Hepatocyte (in vitro differentiated cells): ENCODE measurements around the gene CMTM4. TPM values are rescaled to one million over a fixed set of nuclear protein-coding genes. Genes with fewer than 3 reads are reported as not detected.

Experiments
- DNase-seq: peaks from one replicate; pipeline ENCODE4 v3.0.0-alpha.2; 2016; ENCODE audit warnings: low spot score
- H2AFZ ChIP-seq: fragments of 200-600 bp; sonication (generic); 2 replicates; pipeline ENCODE4 v1.6.0; 2016; ENCODE audit warnings: antibody characterized with exemption, mild to moderate bottlenecking
- H3K27ac ChIP-seq: fragments of 200-600 bp; sonication (generic); 2 replicates; pipeline ENCODE4 v1.5.1; 2016; ENCODE audit warnings: mild to moderate bottlenecking
- H3K27me3 ChIP-seq: fragments of 200-600 bp; sonication (generic); 2 replicates; pipeline ENCODE4 v1.6.1; 2016
- H3K36me3 ChIP-seq: fragments of 200-600 bp; sonication (generic); replicated peaks from 2 replicates; pipeline ENCODE4 v1.5.1; 2016; ENCODE audit warnings: low read depth; ENCODE audit not compliant: insufficient read depth
- H3K4me1 ChIP-seq: fragments of 200-600 bp; sonication (generic); 2 replicates; pipeline ENCODE4 v1.5.1; 2016; ENCODE audit warnings: mild to moderate bottlenecking, moderate library complexity; ENCODE audit not compliant: insufficient read depth
- H3K4me2 ChIP-seq: fragments of 200-600 bp; sonication (generic); 2 replicates; pipeline ENCODE4 v1.6.0; 2016
- H3K4me3 ChIP-seq: fragments of 200-600 bp; sonication (generic); 2 replicates; pipeline ENCODE4 v1.5.1; 2016; ENCODE audit warnings: mild to moderate bottlenecking
- H3K79me2 ChIP-seq: fragments of 200-600 bp; sonication (generic); 2 replicates; pipeline ENCODE4 v1.6.0; 2017; ENCODE audit warnings: mild to moderate bottlenecking
- H3K9me2 ChIP-seq: fragments of 200-600 bp; sonication (generic); replicated peaks from 2 replicates; pipeline ENCODE4 v1.6.0; 2017; ENCODE audit warnings: mild to moderate bottlenecking; ENCODE audit not compliant: insufficient read depth
- H3K9me3 ChIP-seq: fragments of 200-600 bp; sonication (generic); 2 replicates; pipeline ENCODE4 v1.5.1; 2016; ENCODE audit warnings: low read depth, mild to moderate bottlenecking
- H4K20me1 ChIP-seq: fragments of 200-600 bp; sonication (generic); 2 replicates; pipeline ENCODE4 v1.6.0; 2016; ENCODE audit warnings: mild to moderate bottlenecking; ENCODE audit not compliant: insufficient read depth, poor library complexity, severe bottlenecking
- EZH2 ChIP-seq: fragments of 200-600 bp; sonication (generic); IDR thresholded peaks from 2 replicates; pipeline ENCODE4 v1.6.1; 2016; ENCODE audit warnings: antibody characterized with exemption, mild to moderate bottlenecking, borderline replicate concordance
- EZH2phosphoT487 ChIP-seq: fragments of 200-600 bp; sonication (generic); IDR thresholded peaks from one replicate; pipeline ENCODE4 v1.6.1; 2018; ENCODE audit warnings: antibody characterized with exemption, mild to moderate bottlenecking, low read depth, moderate library complexity; ENCODE audit not compliant: unreplicated experiment, severe bottlenecking
- WGBS: methylation state at CpG from one replicate; pipeline ENCODE4 v1.1.6; 2016; ENCODE audit warnings: low lambda C conversion rate; ENCODE audit errors: missing lambda C conversion rate; 5-methylcytosine and 5-hydroxymethylcytosine counted together
- polyA plus RNA-seq: library from polyadenylated mRNA; unstranded; fragments of >200 nt; fragmentation: Nextera tagmentation; extraction: Ambion mirVana; gene quantifications from 2 replicates; pipeline ENCODE4 v1.2.1, GENCODE V29; 2016
- total RNA-seq: library from RNA; depleted of rRNA; stranded (reverse); fragments of >200 nt; gene quantifications from 2 replicates; pipeline ENCODE4 v1.2.3, GENCODE V29; 2014
- TF ChIP-seq, protein P1 (sequence below): fragments of 200-600 bp; sonication (generic); IDR thresholded peaks from 2 replicates; pipeline ENCODE4 v1.5.1; 2016; ENCODE audit warnings: antibody characterized with exemption, mild to moderate bottlenecking; ENCODE audit not compliant: poor library complexity

The CMTM4 gene
- total and polyA plus RNA-seq, 2 experiments from 2014 or later: 19.2 to 77.9 TPM

DNA sequence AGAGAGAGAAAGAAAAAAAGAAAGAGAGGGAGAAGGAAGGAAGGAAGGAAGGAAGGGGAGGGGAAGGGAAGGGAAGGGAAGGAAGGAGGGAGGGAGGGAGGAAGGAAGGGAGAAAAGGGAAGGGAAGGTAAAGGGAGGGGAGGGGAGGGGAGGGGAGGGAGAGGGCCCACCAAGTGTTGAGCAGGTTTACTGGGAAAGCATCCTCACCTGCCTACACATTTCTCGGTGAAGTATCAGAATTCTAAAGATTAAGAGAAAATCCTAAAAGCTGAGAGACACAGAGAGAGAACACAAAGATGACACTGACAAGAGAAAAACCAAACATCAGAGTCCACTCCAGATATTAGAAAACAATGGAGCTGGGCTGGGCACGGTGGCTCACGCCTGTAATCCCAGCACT lies 104.3 kb downstream of the CMTM4 start:
- no peak overlapping the region for H3K4me3 ChIP-seq
- DNase-seq: no peak
- H3K9me3 ChIP-seq: no peaks in the 10 kb centered on the region
- TF ChIP-seq EZH2phosphoT487: no peak
- TF ChIP-seq, protein P1, sequence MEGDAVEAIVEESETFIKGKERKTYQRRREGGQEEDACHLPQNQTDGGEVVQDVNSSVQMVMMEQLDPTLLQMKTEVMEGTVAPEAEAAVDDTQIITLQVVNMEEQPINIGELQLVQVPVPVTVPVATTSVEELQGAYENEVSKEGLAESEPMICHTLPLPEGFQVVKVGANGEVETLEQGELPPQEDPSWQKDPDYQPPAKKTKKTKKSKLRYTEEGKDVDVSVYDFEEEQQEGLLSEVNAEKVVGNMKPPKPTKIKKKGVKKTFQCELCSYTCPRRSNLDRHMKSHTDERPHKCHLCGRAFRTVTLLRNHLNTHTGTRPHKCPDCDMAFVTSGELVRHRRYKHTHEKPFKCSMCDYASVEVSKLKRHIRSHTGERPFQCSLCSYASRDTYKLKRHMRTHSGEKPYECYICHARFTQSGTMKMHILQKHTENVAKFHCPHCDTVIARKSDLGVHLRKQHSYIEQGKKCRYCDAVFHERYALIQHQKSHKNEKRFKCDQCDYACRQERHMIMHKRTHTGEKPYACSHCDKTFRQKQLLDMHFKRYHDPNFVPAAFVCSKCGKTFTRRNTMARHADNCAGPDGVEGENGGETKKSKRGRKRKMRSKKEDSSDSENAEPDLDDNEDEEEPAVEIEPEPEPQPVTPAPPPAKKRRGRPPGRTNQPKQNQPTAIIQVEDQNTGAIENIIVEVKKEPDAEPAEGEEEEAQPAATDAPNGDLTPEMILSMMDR: no peak
- no peak for TF ChIP-seq EZH2
- no peaks in the 10 kb centered on the region for H3K36me3 ChIP-seq
- no peaks in the 10 kb centered on the region for H3K9me2 ChIP-seq
- no peaks in the 10 kb centered on the region for H3K27me3 ChIP-seq
- H4K20me1 ChIP-seq: no peaks in the 10 kb centered on the region
- no peaks in the 10 kb centered on the region for H3K4me1 ChIP-seq
- no peaks in the 10 kb centered on the region for H3K79me2 ChIP-seq
- 74% methylated on average over 2 of the region's 3 CpGs for WGBS
- H3K4me2 ChIP-seq: no peak overlapping the region
- no peak overlapping the region for H2AFZ ChIP-seq
- H3K27ac ChIP-seq: no peak overlapping the region

DNA sequence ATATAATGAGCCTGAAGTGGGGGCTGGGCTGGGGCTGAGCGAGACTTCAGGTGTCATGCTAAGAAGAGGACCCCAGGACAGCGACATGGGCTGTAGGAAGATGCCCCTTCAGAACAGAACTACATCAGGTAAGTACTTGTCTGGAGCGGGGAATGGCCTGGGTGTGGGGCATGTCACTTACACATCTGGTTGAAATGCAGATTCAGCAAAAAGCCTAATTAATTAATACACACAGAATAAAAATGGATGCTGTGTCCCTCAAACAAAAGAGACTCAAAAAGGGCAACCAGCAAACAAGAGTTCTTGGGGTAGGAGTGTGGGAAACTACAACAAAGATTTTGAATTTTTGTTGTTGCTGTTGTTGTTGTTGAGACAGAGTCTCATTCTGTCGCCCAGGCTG lies 105.5 kb downstream of the CMTM4 start:
- no peak for DNase-seq
- Histone ChIP-seq H3K4me3 (no peak overlapping the region), H3K4me1 (no peaks in the 10 kb centered on the region), H3K9me3 (no peaks in the 10 kb centered on the region), H3K4me2 (no peak overlapping the region), H3K27ac (no peak overlapping the region), H3K9me2 (no peaks in the 10 kb centered on the region), H3K27me3 (no peaks in the 10 kb centered on the region), H3K79me2 (no peaks in the 10 kb centered on the region), H2AFZ (no peak overlapping the region), H4K20me1 (no peaks in the 10 kb centered on the region), H3K36me3 (no peaks in the 10 kb centered on the region)
- WGBS: 82% methylated on average over 4 of the region's 4 CpGs
- TF ChIP-seq, protein P1: no peak
- TF ChIP-seq EZH2phosphoT487 (no peak), EZH2 (no peak)

DNA sequence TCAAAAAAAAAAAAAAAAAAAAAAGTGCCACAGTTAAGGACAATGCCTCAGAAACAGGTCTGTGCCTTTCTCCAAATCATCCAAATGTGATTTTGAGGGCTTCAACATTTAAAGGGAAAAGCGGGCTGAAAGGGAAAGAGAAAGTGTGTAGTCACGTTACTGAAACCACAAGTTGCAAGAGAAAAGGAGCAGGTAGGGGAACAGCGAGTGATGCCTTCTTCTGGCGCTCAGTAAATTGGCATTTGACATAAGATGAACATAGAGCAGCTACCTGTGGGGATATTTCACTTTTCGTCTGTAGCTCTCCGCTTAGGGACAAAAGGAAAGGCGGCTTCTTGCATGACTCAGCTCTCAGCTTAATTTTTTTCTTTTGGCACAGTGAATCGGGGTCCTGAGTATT lies 106.2 kb downstream of the CMTM4 start:
- Histone ChIP-seq H4K20me1 (no peaks in the 10 kb centered on the region), H2AFZ (no peak overlapping the region), H3K27me3 (no peaks in the 10 kb centered on the region), H3K4me1 (no peaks in the 10 kb centered on the region), H3K79me2 (no peaks in the 10 kb centered on the region), H3K27ac (no peak overlapping the region), H3K9me2 (no peaks in the 10 kb centered on the region), H3K4me3 (no peak overlapping the region), H3K9me3 (no peaks in the 10 kb centered on the region), H3K4me2 (no peak overlapping the region), H3K36me3 (no peaks in the 10 kb centered on the region)
- no peak for TF ChIP-seq EZH2
- TF ChIP-seq, protein P1: no peak
- TF ChIP-seq EZH2phosphoT487: no peak
- 95% methylated on average over 8 of the region's 8 CpGs for WGBS
- no peak for DNase-seq
